Duodenal mucosa (tissue), 2 donors: ENCODE measurements around the gene PTPN1.

Source experiments
- H3K27ac ChIP-seq: one replicate; pipeline ENCODE4 v1.7.0; 2013; ENCODE audit warnings: low read depth, low read length
- H3K27me3 ChIP-seq, 2 donors: one replicate each; pipeline ENCODE4 v1.7.0; 2013; ENCODE audit warnings: low read length in 2 of 2, control low read depth in 1 of 2; ENCODE audit not compliant: insufficient read depth in 2 of 2, control insufficient read depth in 1 of 2
- H3K36me3 ChIP-seq, 2 donors: one replicate each; pipeline ENCODE4 v1.7.0; 2013; ENCODE audit warnings: low read length in 2 of 2, control low read depth in 1 of 2; ENCODE audit not compliant: insufficient read depth in 2 of 2, control insufficient read depth in 1 of 2
- H3K4me1 ChIP-seq, 2 donors: one replicate each; pipeline ENCODE4 v1.7.0; 2013; ENCODE audit warnings: low read length in 2 of 2, control low read depth in 1 of 2; ENCODE audit not compliant: insufficient read depth in 2 of 2, control insufficient read depth in 1 of 2
- H3K4me3 ChIP-seq, 2 donors: one replicate each; pipeline ENCODE4 v1.7.0; 2013; ENCODE audit warnings: low read length in 2 of 2, low read depth in 1 of 2
- H3K9ac ChIP-seq, 2 donors: one replicate each; pipeline ENCODE4 v1.7.0; 2013; ENCODE audit warnings: low read length in 2 of 2, low read depth in 1 of 2
- H3K9me3 ChIP-seq, 2 donors: one replicate each; pipeline ENCODE4 v1.7.0; 2013; ENCODE audit warnings: low read length in 2 of 2, control low read depth in 1 of 2; ENCODE audit not compliant: control insufficient read depth in 1 of 2

PTPN1 gene

DNA sequence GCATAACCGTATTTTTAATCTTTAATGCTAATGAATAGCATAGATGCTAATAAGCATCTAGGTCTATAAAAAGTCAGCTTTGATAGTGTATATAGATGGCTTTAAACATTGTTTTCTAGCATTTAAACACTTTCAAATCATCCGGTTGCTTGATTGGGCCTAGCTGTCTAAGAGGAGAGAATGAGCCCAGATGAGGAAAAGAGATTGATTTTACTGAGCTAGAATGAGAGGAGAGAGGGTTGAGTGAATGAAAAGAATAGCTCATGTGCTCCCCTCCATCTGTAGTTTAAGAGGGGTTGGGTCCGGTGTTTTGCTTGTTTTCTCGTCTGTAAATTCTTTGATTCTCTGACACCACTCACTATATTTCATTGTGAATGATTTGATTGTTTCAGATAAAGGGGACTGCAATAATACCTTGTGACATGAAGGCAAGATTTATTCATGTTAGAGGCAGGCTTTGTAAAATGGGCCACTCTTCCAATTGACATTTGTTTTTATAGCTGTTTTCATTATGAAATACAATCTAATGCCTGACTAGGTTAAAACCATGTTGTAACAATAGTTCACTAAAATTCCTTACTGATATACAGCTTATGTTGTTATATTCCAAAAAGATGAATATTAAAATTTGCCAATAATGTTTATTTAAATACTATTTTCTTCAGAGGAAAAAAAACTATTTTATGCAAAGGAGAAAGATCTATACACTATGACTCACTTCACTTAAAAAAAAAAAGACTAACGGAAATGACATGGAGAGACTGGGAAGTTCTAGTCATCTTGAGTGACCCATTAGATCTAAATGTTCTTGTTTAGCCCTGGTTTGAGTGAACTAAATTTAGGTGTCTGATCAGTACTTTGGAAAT is 3.2 kb downstream of the PTPN1 start:
- H3K27me3 ChIP-seq, result no peaks in the 10 kb centered on the region
- H3K27ac ChIP-seq, result peak overlapping the region; percentile 43
- H3K4me1 ChIP-seq, result peaks cover 32 to 39% of the 10 kb centered on the region in 2 donors
- H3K9me3 ChIP-seq, result no peaks in the 10 kb centered on the region
- peak overlapping the region; percentile 11 to 21 for H3K4me3 ChIP-seq
- peak overlapping the region in 1 of 2 donors; percentile 30 for H3K9ac ChIP-seq
- H3K36me3 ChIP-seq, result no peaks in the 10 kb centered on the region

DNA sequence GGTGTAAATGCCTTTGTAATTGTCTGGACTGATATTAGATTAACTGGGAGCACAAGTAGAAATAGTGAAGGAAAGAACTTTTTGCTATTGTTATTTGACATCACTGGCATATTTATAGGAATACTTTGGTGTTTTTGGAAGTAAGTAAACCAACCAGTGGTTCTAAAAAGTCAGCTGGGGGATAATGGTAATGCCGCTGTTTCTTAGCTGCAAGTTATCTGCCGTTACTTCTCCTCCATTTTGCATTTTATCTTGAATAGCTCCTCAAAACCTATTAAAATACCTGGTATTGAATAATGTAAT is 3.8 kb downstream of the PTPN1 start:
- no peaks in the 10 kb centered on the region for H3K9me3 ChIP-seq
- H3K9ac ChIP-seq, result no peak overlapping the region
- no peak overlapping the region for H3K4me3 ChIP-seq
- no peaks in the 10 kb centered on the region for H3K36me3 ChIP-seq
- peak overlapping the region; percentile 43 for H3K27ac ChIP-seq
- peaks cover 37 to 45% of the 10 kb centered on the region in 2 donors for H3K4me1 ChIP-seq
- no peaks in the 10 kb centered on the region for H3K27me3 ChIP-seq

- no peak overlapping the region for H3K4me3 ChIP-seq
- no peaks in the 10 kb centered on the region for H3K27me3 ChIP-seq
- H3K4me1 ChIP-seq, result peaks cover 39 to 49% of the 10 kb centered on the region in 2 donors
- H3K36me3 ChIP-seq, result no peaks in the 10 kb centered on the region
- no peaks in the 10 kb centered on the region for H3K9me3 ChIP-seq
- H3K9ac ChIP-seq, result no peak overlapping the region
- H3K27ac ChIP-seq, result no peak overlapping the region
These were observed 4.6 kb downstream of the PTPN1 start for GRCh38 chr20:50514750-50515149.

- H3K4me1 ChIP-seq, result peaks cover 39 to 54% of the 10 kb centered on the region in 2 donors
- H3K27ac ChIP-seq, result no peak overlapping the region
- no peaks in the 10 kb centered on the region for H3K27me3 ChIP-seq
- H3K9me3 ChIP-seq, result no peaks in the 10 kb centered on the region
- no peaks in the 10 kb centered on the region for H3K36me3 ChIP-seq
- H3K9ac ChIP-seq, result no peak overlapping the region
- H3K4me3 ChIP-seq, result no peak overlapping the region
These were observed 5.4 kb downstream of the PTPN1 start for GRCh38 chr20:50515471-50516106.

- Histone ChIP-seq H3K9me3 (no peaks in the 10 kb centered on the region), H3K36me3 (no peaks in the 10 kb centered on the region), H3K9ac (peak overlapping the region in 1 of 2 donors; percentile 13), H3K4me1 (peaks cover 39 to 59% of the 10 kb centered on the region in 2 donors), H3K4me3 (no peak overlapping the region), H3K27ac (no peak overlapping the region), H3K27me3 (no peaks in the 10 kb centered on the region)
These were observed 6.2 kb downstream of the PTPN1 start for GRCh38 chr20:50516180-50516934.

- Histone ChIP-seq H3K4me3 (no peak overlapping the region), H3K9ac (peak overlapping the region in 1 of 2 donors; percentile 23), H3K4me1 (peaks cover 34 to 59% of the 10 kb centered on the region in 2 donors), H3K9me3 (no peaks in the 10 kb centered on the region), H3K27me3 (no peaks in the 10 kb centered on the region), H3K36me3 (no peaks in the 10 kb centered on the region), H3K27ac (no peak overlapping the region)
These were observed 7.0 kb downstream of the PTPN1 start for GRCh38 chr20:50516935-50517816.

- Histone ChIP-seq H3K4me1 (peaks cover 31 to 55% of the 10 kb centered on the region in 2 donors), H3K9me3 (no peaks in the 10 kb centered on the region), H3K36me3 (no peaks in the 10 kb centered on the region), H3K27ac (peak overlapping the region; percentile 27), H3K4me3 (no peak overlapping the region), H3K27me3 (no peaks in the 10 kb centered on the region), H3K9ac (peak overlapping the region in 1 of 2 donors; percentile 23)
These were observed 7.6 kb downstream of the PTPN1 start for GRCh38 chr20:50517817-50518154.

DNA sequence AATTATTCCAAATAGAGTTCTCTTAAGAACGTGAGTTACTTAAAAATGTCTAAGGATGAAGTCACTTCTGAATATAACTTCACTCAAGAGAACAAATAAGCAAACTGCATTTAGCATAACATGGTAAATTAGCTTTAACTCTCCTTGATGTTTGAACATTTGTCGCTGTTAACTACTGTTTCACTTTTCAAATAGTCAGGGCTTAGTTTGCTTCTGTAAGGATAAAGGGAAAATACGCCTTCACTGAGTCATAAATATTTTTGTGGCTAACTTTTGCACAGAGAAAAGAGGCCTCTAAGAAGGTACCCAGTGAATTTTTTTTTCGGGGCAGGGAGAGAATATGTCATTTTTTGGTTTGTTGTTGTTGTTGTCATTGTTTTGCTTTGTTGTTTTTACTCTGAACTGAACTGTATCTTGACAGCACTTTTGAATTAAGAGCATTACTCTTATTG is 8.1 kb downstream of the PTPN1 start:
- H3K27ac ChIP-seq, result no peak overlapping the region
- H3K4me3 ChIP-seq, result no peak overlapping the region
- no peaks in the 10 kb centered on the region for H3K27me3 ChIP-seq
- no peaks in the 10 kb centered on the region for H3K36me3 ChIP-seq
- H3K9me3 ChIP-seq, result no peaks in the 10 kb centered on the region
- peak overlapping the region in 1 of 2 donors; percentile 23 for H3K9ac ChIP-seq
- peaks cover 28 to 53% of the 10 kb centered on the region in 2 donors for H3K4me1 ChIP-seq

- Histone ChIP-seq H3K9ac (no peak overlapping the region), H3K4me3 (no peak overlapping the region), H3K36me3 (no peaks in the 10 kb centered on the region), H3K4me1 (peaks cover 28 to 53% of the 10 kb centered on the region in 2 donors), H3K27ac (peak overlapping the region; percentile 28), H3K9me3 (no peaks in the 10 kb centered on the region), H3K27me3 (no peaks in the 10 kb centered on the region)
These were observed 9.0 kb downstream of the PTPN1 start for GRCh38 chr20:50519036-50519762.
